ENCODE results near the gene TMA7B. TPM values are rescaled to one million over a fixed set of nuclear protein-coding genes. Genes with fewer than 3 reads are reported as not detected.

TMA7B gene
- total RNA-seq, 2 donors from 2014 or later, result 4.6 TPM; not detected in 1

- Histone ChIP-seq H3K36me3 (no peaks in the 10 kb centered on the region), H3K4me3 (no peak overlapping the region), H3K4me1 (ENCODE audit: control insufficient read depth in 1 of 2, low read depth in 2 of 2) (no peaks in the 10 kb centered on the region), H3K9me3 (no peaks in the 10 kb centered on the region), H3K27me3 (replicated peaks; ENCODE audit: insufficient read depth) (no peaks in the 10 kb centered on the region), H3K27ac (no peak overlapping the region)
- DNase-seq (ENCODE audit: low spot score) (no peak), ATAC-seq (ENCODE audit: insufficient number of reproducible peaks, low FRiP score, low read depth) (no peak)
- no peak for TF ChIP-seq CTCF (IDR thresholded peaks at IDR 0.05)
These were observed 24.5 kb downstream of the TMA7B start for GRCh38 chr22:39984746-39985145.

- H3K4me1 ChIP-seq (ENCODE audit: control insufficient read depth in 1 of 2, low read depth in 2 of 2), result no peaks in the 10 kb centered on the region
- no peaks in the 10 kb centered on the region for H3K27me3 ChIP-seq (replicated peaks; ENCODE audit: insufficient read depth)
- H3K9me3 ChIP-seq, result no peaks in the 10 kb centered on the region
- no peak overlapping the region for H3K4me3 ChIP-seq
- DNase-seq (ENCODE audit: low spot score) (no peak), ATAC-seq (ENCODE audit: insufficient number of reproducible peaks, low FRiP score, low read depth) (no peak)
- H3K36me3 ChIP-seq, result no peaks in the 10 kb centered on the region
- no peak overlapping the region for H3K27ac ChIP-seq
- no peak for TF ChIP-seq CTCF (IDR thresholded peaks at IDR 0.05)
These were observed 25.3 kb downstream of the TMA7B start for GRCh38 chr22:39985383-39986035.

GRCh38 chr22:39988386-39989114 is 28.4 kb downstream of the TMA7B start:
- DNase-seq (ENCODE audit: low spot score) (no peak), ATAC-seq (ENCODE audit: insufficient number of reproducible peaks, low FRiP score, low read depth) (no peak)

GRCh38 chr22:39989633-39990032 is 29.4 kb downstream of the TMA7B start:
- DNase-seq (ENCODE audit: low spot score) (no peak), ATAC-seq (ENCODE audit: insufficient number of reproducible peaks, low FRiP score, low read depth) (no peak)
- H3K27me3 ChIP-seq (replicated peaks; ENCODE audit: insufficient read depth), result no peaks in the 10 kb centered on the region
- no peaks in the 10 kb centered on the region for H3K4me1 ChIP-seq (ENCODE audit: control insufficient read depth in 1 of 2, low read depth in 2 of 2)
- TF ChIP-seq CTCF (IDR thresholded peaks at IDR 0.05), result no peak
- H3K27ac ChIP-seq, result no peak overlapping the region
- H3K36me3 ChIP-seq, result no peaks in the 10 kb centered on the region
- H3K9me3 ChIP-seq, result no peaks in the 10 kb centered on the region
- no peak overlapping the region for H3K4me3 ChIP-seq

More at GRCh38 chr22:39988386-39989114, 28.4 kb downstream of the TMA7B start:
- Histone ChIP-seq H3K36me3 (no peaks in the 10 kb centered on the region), H3K4me3 (no peak overlapping the region), H3K27ac (no peak overlapping the region), H3K9me3 (no peaks in the 10 kb centered on the region), H3K4me1 (ENCODE audit: control insufficient read depth in 1 of 2, low read depth in 2 of 2) (no peaks in the 10 kb centered on the region), H3K27me3 (replicated peaks; ENCODE audit: insufficient read depth) (no peaks in the 10 kb centered on the region)
- no peak for TF ChIP-seq CTCF (IDR thresholded peaks at IDR 0.05)

GRCh38 chr22:39990686-39991085 is 30.5 kb downstream of the TMA7B start:
- H3K27ac ChIP-seq, result no peak overlapping the region
- H3K27me3 ChIP-seq (replicated peaks; ENCODE audit: insufficient read depth), result no peaks in the 10 kb centered on the region
- DNase-seq (ENCODE audit: low spot score) (no peak), ATAC-seq (ENCODE audit: insufficient number of reproducible peaks, low FRiP score, low read depth) (no peak)
- no peaks in the 10 kb centered on the region for H3K9me3 ChIP-seq
- H3K4me3 ChIP-seq, result no peak overlapping the region
- TF ChIP-seq CTCF (IDR thresholded peaks at IDR 0.05), result no peak
- H3K36me3 ChIP-seq, result no peaks in the 10 kb centered on the region
- no peaks in the 10 kb centered on the region for H3K4me1 ChIP-seq (ENCODE audit: control insufficient read depth in 1 of 2, low read depth in 2 of 2)
